HG03103 (cell line): Measurements from ENCODE around the gene COL5A2.

ENCODE experiments used
- ATAC-seq: cut with Tn5 transposase; IDR thresholded peaks from one replicate; pipeline ENCODE4 v1.9.1; 2021; ENCODE audit warnings: low read depth; ENCODE audit not compliant: unreplicated experiment

Gene COL5A2

DNA sequence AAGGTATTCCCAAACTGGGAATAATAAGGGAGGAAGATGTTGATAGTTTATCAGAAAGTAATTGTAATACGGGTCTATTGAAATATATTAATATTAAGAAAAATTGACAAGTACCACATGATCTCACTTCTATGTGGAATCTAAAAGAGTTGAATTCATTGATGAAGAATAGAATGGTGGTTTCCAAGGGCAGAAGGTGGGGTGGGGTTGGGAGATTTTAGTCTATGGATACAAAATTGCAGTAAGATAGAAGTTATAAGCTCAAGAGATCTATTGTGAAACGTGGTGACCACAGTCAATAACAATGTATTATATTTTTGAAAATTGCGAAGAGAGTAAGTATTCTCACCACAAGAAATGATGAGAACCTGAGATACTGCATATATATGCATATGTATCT is 166.5 kb downstream of the COL5A2 start:
- no peak for ATAC-seq

GRCh38 chr2:189012351-189012750 is 167.2 kb downstream of the COL5A2 start:
- ATAC-seq = no peak

GRCh38 chr2:189010536-189010935 is 169.0 kb downstream of the COL5A2 start:
- ATAC-seq = no peak

GRCh38 chr2:189008555-189009262 is 170.9 kb downstream of the COL5A2 start:
- no peak for ATAC-seq

- no peak for ATAC-seq
These were observed 177.5 kb downstream of the COL5A2 start for GRCh38 chr2:189002079-189002478.

GRCh38 chr2:189000221-189000620 is 179.3 kb downstream of the COL5A2 start:
- no peak for ATAC-seq

DNA sequence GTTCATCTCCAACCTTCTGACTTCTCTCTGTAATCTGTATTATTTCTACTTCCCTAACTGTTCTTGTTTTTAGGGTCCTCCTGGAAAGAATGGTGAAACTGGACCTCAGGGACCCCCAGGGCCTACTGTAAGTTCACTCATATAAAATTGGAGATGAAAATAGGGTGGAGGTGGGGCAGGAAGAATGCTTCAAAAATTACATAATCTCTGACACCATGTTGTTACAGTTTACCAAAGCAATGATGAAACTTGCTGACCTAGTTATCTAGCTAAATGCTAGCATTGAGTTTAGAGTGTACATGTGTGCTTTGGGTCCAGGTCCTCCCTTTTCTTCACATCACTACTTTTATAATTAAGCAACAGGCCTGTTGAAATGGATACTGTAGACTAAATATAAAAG is 182.3 kb downstream of the COL5A2 start:
- no peak for ATAC-seq

DNA sequence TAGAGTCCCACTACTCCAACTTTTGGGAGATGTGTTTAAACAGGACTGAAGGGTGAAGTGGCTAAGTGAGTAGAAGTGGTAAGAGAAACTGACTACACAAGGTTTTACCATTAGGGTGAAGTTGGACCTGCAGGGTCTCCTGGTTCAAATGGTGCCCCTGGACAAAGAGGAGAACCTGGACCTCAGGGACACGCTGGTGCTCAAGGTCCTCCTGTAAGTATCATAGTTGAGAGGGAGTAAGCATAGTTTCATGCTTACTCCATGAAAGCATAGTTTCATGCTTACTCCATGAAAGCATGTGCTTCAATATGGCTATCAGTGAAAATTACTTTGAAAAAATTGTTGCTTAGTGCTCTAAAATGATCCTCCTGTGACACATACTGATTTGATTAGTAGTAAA is 186.3 kb downstream of the COL5A2 start:
- no peak for ATAC-seq

GRCh38 chr2:188986839-188987238 is 192.7 kb downstream of the COL5A2 start:
- no peak for ATAC-seq

- ATAC-seq = no peak
These were observed 194.9 kb downstream of the COL5A2 start for GRCh38 chr2:188984680-188985079.

GRCh38 chr2:188984065-188984491 is 195.5 kb downstream of the COL5A2 start:
- no peak for ATAC-seq

DNA sequence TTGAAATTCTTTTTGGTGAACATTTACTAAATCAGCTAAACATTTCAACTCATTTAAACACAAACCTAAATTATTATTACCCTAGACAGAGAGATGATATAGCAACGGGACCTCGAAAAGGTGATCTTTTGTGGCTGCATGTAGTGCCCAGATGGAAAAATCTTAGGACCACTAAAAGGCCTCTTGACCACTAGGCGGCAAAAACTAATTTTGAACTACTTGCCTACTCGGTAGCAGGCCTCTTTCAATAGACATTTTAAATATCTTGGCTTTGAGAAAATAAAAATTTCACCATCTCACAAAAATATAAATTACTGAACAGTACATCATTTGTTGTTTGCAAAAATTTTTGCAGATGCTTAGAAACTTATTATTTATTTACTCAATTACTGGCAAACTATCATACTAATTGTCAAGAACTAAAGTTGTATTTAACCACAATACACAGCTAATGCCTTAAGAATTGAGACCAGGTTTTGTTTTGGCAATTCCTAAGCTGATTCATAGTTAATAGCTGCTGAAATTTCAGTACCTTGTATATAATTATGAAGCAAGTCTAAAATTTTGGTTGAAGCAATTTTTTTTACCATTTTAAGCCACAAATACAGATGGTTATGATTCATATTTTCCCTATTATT is 196.0 kb downstream of the COL5A2 start:
- no peak for ATAC-seq
